Esophagus squamous epithelium (tissue), 5 donors: ENCODE measurements around the gene ADGRF3. TPM values are rescaled to one million over a fixed set of nuclear protein-coding genes. Genes with fewer than 3 reads are reported as not detected.

Source experiments
- DNase-seq: peaks from one replicate; lab custom pipeline; 2025; lab: John Stamatoyannopoulos, UW
- H3K27ac ChIP-seq, 4 donors: fragments of 200-600 bp; sonication (generic); one replicate each; pipeline ENCODE4 v1.5.1; 2016 to 2019; ENCODE audit warnings: mild to moderate bottlenecking in 1 of 4
- H3K27me3 ChIP-seq, 4 donors: fragments of 200-600 bp; sonication (generic); 1 replicate in 3 of 4; 2 replicates in 1 of 4; pipeline versions ENCODE4 v1.5.1 to v1.6.0; 2017 to 2021; ENCODE audit warnings: antibody characterized with exemption in 1 of 4
- H3K36me3 ChIP-seq, 3 donors: fragments of 200-600 bp; sonication (generic); one replicate each; pipeline ENCODE4 v1.5.1; 2016 to 2019
- H3K4me1 ChIP-seq, 3 donors: fragments of 200-600 bp; sonication (generic); one replicate each; pipeline ENCODE4 v1.5.1; 2017 to 2019
- H3K4me3 ChIP-seq, 4 donors: fragments of 200-600 bp; sonication (generic); 1 replicate in 3 of 4; 2 replicates in 1 of 4; pipeline ENCODE4 v1.5.1; 2016 to 2019; ENCODE audit warnings: mild to moderate bottlenecking in 2 of 4, moderate library complexity in 1 of 4
- H3K9me3 ChIP-seq, 3 donors: fragments of 200-600 bp; sonication (generic); one replicate each; pipeline ENCODE4 v1.5.1; 2016 to 2019
- CTCF ChIP-seq, 6 experiments: fragments of 450-650 bp in 4 of 6; fragments of 200-600 bp in 2 of 6; sonication (generic) in 2 of 6; IDR thresholded peaks; one replicate each; pipeline ENCODE4 v1.5.1; 2016 to 2019; ENCODE audit warnings: antibody characterized with exemption in 6 of 6, mild to moderate bottlenecking in 4 of 6, moderate library complexity in 4 of 6
- POLR2A ChIP-seq, 4 donors: fragments of 450-650 bp; IDR thresholded peaks; one replicate each; pipeline ENCODE4 v1.6.1; 2017; ENCODE audit warnings: antibody characterized with exemption in 4 of 4, mild to moderate bottlenecking in 4 of 4, moderate library complexity in 3 of 4
- WGBS, 2 donors: methylation state at CpG; one replicate each; pipeline ENCODE4 v1.1.5; 2018; 5-methylcytosine and 5-hydroxymethylcytosine counted together
- intact Hi-C: fragments of 100-400 bp; cut with DNase I; formaldehyde crosslinking; loops from one replicate; pipeline ENCODE4 v1.15.0; 2022
- total RNA-seq, 4 donors: library from RNA; depleted of rRNA; stranded (reverse); fragments of >200 nt; gene quantifications; one replicate each; pipeline ENCODE4 v1.1.0, GENCODE V29; 2016
- donor health status: DM: yes; HTN: yes; CAD: no.

Gene ADGRF3
- total RNA-seq, 4 donors from 2014 or later: 0.41 TPM; not detected in 3

- no peak for TF ChIP-seq POLR2A (IDR thresholded peaks at IDR 0.05)
- intact Hi-C loops: no loop called here
- Histone ChIP-seq H3K4me3 (no peak overlapping the region), H3K9me3 (no peaks in the 10 kb centered on the region), H3K4me1 (peaks cover 7 to 69% (median 18%) of the 10 kb centered on the region in 3 donors), H3K27me3 (no peaks in the 10 kb centered on the region), H3K27ac (peak overlapping the region in 1 of 4 donors; percentile 45), H3K36me3 (peaks cover 0 to 7% (median 0%) of the 10 kb centered on the region in 3 donors)
- WGBS, 2 donors: 93 to 95% methylated on average over 9 to 10 of the region's 10 CpGs
- DNase-seq: no peak
These were observed 4.9 kb upstream of the ADGRF3 start for GRCh38 chr2:26351375-26352090.

GRCh38 chr2:26349690-26350089 is 3.1 kb upstream of the ADGRF3 start:
- no peaks in the 10 kb centered on the region for H3K9me3 ChIP-seq
- intact Hi-C loops: no loop called here
- WGBS, 2 donors: 39 to 61% methylated on average over 2 to 3 of the region's 3 CpGs

DNA sequence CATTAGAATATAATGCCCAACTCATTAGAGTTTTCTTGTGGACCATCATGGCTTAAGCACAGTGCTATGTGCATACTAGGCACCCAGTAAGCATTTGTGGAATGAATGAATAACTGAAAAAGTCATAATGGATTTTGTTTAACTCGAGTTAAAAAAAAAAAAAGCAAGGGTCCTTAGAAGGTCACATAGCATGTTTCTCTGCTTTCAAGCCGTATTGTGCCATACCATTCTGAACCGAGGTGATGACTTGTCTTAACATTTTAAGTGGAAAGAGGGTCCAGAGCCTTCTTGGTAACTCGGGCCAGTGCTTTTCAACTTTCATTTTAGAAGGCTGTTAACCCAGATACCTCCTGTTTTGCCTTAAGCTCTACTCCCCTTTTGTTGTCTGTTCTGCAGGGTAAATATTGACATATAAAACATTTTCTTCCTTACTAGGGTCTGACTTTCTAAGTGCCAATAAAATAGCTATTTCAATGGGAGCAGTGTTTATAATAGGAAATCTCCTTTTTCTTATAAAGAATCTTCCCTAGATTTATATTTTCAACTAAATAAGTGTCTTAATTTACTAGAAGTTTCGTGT is 787 bp upstream of the ADGRF3 start:
- intact Hi-C loops: no loop called here
- no peak for DNase-seq

More at GRCh38 chr2:26349690-26350089, 3.1 kb upstream of the ADGRF3 start:
- Histone ChIP-seq H3K36me3 (peaks cover 0 to 7% (median 0%) of the 10 kb centered on the region in 3 donors), H3K4me3 (no peak overlapping the region), H3K27me3 (no peaks in the 10 kb centered on the region), H3K4me1 (peaks cover 11 to 56% (median 11%) of the 10 kb centered on the region in 3 donors), H3K27ac (no peak overlapping the region)
- TF ChIP-seq POLR2A (IDR thresholded peaks at IDR 0.05): no peak
- no peak for TF ChIP-seq CTCF (IDR thresholded peaks at IDR 0.05)
- no peak for DNase-seq

DNA sequence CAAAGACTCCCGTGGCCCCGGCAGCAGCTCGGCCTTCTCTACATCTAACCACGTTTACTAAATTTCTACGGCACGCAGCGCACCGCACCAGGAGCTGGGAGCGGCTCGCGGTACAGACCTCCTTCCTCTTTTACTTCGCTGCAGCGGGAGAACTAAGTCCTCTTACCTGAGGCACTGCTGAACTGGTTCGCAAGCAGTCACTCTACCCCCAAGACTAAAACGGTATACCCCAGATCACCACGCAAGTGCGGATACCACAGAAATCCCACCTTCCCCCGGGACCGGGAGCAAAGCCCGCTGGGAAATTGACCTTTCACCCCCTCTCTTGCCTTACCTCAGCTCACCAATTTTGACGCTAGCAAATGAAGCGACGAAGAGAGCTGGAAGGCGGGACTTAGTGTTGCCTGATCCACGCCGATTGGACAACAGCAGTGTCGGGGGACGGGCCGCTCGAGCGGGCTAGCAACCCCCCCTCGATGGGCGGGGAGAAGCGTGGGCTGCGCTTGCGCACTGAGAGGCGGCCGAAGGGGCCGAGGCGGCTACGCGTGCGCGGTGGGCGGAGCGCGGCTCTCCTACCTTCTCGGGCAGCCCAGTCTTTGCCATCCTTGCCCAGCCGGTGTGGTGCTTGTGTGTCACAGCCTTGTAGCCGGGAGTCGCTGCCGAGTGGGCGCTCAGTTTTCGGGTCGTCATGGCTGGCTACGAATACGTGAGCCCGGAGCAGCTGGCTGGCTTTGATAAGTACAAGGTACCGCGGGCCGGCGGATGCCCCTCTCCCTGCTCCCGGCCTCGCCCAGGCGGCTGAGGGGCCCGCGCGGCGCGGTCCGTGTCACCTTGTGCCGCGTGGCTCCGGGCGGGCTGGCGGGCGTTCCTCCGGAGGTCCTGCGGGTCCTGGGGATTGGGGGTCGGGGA is 790 bp downstream of the ADGRF3 start, which contains the start of gene SELENOI:
Gene SELENOI (plus strand): TSS at position 599 of the 909 bp plus-strand sequence. CDS start 90 bp downstream, at position 689.
- intact Hi-C loops: no loop called here
- DNase-seq: peak; percentile 89
- H3K36me3 ChIP-seq: no peaks in the 10 kb centered on the region
- H3K27ac ChIP-seq: peak within 1 kb of the TSS; percentile 92 to 98 (median 98)
- TF ChIP-seq CTCF (IDR thresholded peaks at IDR 0.05) (peak in 1 of 6 experiments; percentile 4), POLR2A (IDR thresholded peaks at IDR 0.05) (peak in 3 of 4 donors; percentile 65 to 92 (median 79))
- no peaks in the 10 kb centered on the region for H3K9me3 ChIP-seq
- H3K27me3 ChIP-seq: no peaks in the 10 kb centered on the region
- peaks cover 14 to 49% (median 16%) of the 10 kb centered on the region in 3 donors for H3K4me1 ChIP-seq
- 0 to 1% methylated on average over 19 to 20 of the region's 80 CpGs for WGBS, 2 donors
- H3K4me3 ChIP-seq: peak within 1 kb of the TSS; percentile 87 to 98 (median 96)

More for the DNA sequence above, 787 bp upstream of the ADGRF3 start:
- Histone ChIP-seq H3K4me3 (peak overlapping the region; percentile 87 to 98 (median 96)), H3K27me3 (no peaks in the 10 kb centered on the region), H3K27ac (peak overlapping the region; percentile 92 to 98 (median 95)), H3K36me3 (peaks cover 0 to 7% (median 0%) of the 10 kb centered on the region in 3 donors), H3K9me3 (no peaks in the 10 kb centered on the region), H3K4me1 (peaks cover 14 to 50% (median 16%) of the 10 kb centered on the region in 3 donors)
- WGBS, 2 donors: 13 to 17% methylated on average over 5 of the region's 5 CpGs
- TF ChIP-seq CTCF (IDR thresholded peaks at IDR 0.05) (no peak), POLR2A (IDR thresholded peaks at IDR 0.05) (no peak)

GRCh38 chr2:26345283-26345544 is 1.4 kb downstream of the ADGRF3 start:
- 0% methylated on average over 9 of the region's 9 CpGs for WGBS, 2 donors
- no peak for TF ChIP-seq CTCF (IDR thresholded peaks at IDR 0.05)
- Histone ChIP-seq H3K4me1 (peaks cover 14 to 49% (median 16%) of the 10 kb centered on the region in 3 donors), H3K27me3 (no peaks in the 10 kb centered on the region), H3K27ac (peak overlapping the region; percentile 92 to 98 (median 98)), H3K9me3 (no peaks in the 10 kb centered on the region), H3K36me3 (no peaks in the 10 kb centered on the region), H3K4me3 (peak overlapping the region; percentile 87 to 98 (median 96))
- no peak for DNase-seq
- intact Hi-C loops: no loop called here
